PC-3 (cell line): ENCODE results near the gene SNCAIP.

Experiments used
- EZH2 ChIP-seq: fragments of 300-600 bp; sonication (generic); IDR thresholded peaks from one replicate; pipeline ENCODE4 v1.6.1; 2017; ENCODE audit warnings: antibody characterized with exemption, mild to moderate bottlenecking, low read length; ENCODE audit not compliant: unreplicated experiment
- EZH2phosphoT487 ChIP-seq: fragments of 300-600 bp; sonication (generic); IDR thresholded peaks from 2 replicates; pipeline ENCODE4 v1.6.1; 2018; ENCODE audit warnings: mild to moderate bottlenecking, antibody characterized with exemption, low read length, borderline replicate concordance
- TF ChIP-seq, protein P1 (sequence below): fragments of 300-600 bp; sonication (generic); conservative IDR thresholded peaks from 2 replicates; pipeline ENCODE4 v1.5.1; 2017; ENCODE audit warnings: antibody characterized with exemption, low read depth, mild to moderate bottlenecking, low read length

GRCh38 chr5:122405751-122406150 is 93.7 kb downstream of the SNCAIP start:
- TF ChIP-seq, protein P1, sequence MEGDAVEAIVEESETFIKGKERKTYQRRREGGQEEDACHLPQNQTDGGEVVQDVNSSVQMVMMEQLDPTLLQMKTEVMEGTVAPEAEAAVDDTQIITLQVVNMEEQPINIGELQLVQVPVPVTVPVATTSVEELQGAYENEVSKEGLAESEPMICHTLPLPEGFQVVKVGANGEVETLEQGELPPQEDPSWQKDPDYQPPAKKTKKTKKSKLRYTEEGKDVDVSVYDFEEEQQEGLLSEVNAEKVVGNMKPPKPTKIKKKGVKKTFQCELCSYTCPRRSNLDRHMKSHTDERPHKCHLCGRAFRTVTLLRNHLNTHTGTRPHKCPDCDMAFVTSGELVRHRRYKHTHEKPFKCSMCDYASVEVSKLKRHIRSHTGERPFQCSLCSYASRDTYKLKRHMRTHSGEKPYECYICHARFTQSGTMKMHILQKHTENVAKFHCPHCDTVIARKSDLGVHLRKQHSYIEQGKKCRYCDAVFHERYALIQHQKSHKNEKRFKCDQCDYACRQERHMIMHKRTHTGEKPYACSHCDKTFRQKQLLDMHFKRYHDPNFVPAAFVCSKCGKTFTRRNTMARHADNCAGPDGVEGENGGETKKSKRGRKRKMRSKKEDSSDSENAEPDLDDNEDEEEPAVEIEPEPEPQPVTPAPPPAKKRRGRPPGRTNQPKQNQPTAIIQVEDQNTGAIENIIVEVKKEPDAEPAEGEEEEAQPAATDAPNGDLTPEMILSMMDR: no peak
- TF ChIP-seq EZH2: no peak
- TF ChIP-seq EZH2phosphoT487: no peak
